Panc1 (cell line): Measurements from ENCODE around the gene AATF. TPM values are rescaled to one million over a fixed set of nuclear protein-coding genes. Genes with fewer than 3 reads are reported as not detected.

ENCODE experiments used
- ATAC-seq: fragments of 200-7000 bp; cut with Tn5 transposase; 2 replicates; pipeline ENCODE4 v1.9.1; 2020; ENCODE audit warnings: mild to moderate bottlenecking, moderate library complexity
- Bru-seq: library from RNA; stranded (reverse); fragments of 400-500 nt; gene quantifications from one replicate; lab custom pipeline; 2021; lab: Mats Ljungman, UMichigan
- BruChase-seq, 2 experiments: library from RNA; stranded (reverse); fragments of 400-500 nt; gene quantifications; one replicate each; lab custom pipeline; 2021; lab: Mats Ljungman, UMichigan
- BruUV-seq: library from RNA; stranded (reverse); fragments of 400-500 nt; replicated peaks from 2 replicates; lab custom pipeline; 2021; lab: Mats Ljungman, UMichigan
- CTCF ChIA-PET: fragments of 300-600 bp; sonication (Branson Sonifier 250); formaldehyde crosslinking; loops from one replicate; lab custom pipeline; 2022; ENCODE audit warnings: antibody characterized with exemption; lab: Charles Lee
- POLR2A ChIA-PET: fragments of 300-600 bp; sonication (Branson Sonifier 250); formaldehyde crosslinking; loops from one replicate; lab custom pipeline; 2022; ENCODE audit warnings: antibody characterized with exemption; lab: Charles Lee
- DNase-seq: peaks from one replicate; pipeline ENCODE4 v3.0.0-alpha.2; 2010; ENCODE audit warnings: low read depth, low spot score
- H3K27ac ChIP-seq: 2 replicates; pipeline ENCODE4 v1.5.1; 2011; ENCODE audit warnings: mild to moderate bottlenecking, low read length, inconsistent platforms
- H3K27me3 ChIP-seq: fragments of 200-500 bp; sonication (Bioruptor generic); 2 replicates; pipeline ENCODE4 v1.6.0; 2014; ENCODE audit warnings: low read length, inconsistent platforms; ENCODE audit not compliant: control insufficient read depth, insufficient read depth
- H3K36me3 ChIP-seq: fragments of 200-500 bp; sonication (Bioruptor generic); 2 replicates; pipeline ENCODE4 v1.5.1; 2014; ENCODE audit warnings: inconsistent platforms, mild to moderate bottlenecking, low read length, moderate library complexity; ENCODE audit not compliant: control insufficient read depth, insufficient read depth
- H3K4me1 ChIP-seq: 2 replicates; pipeline ENCODE4 v1.5.1; 2011; ENCODE audit warnings: inconsistent platforms, mild to moderate bottlenecking, low read length, moderate library complexity; ENCODE audit not compliant: control insufficient read depth, insufficient read depth
- H3K4me3 ChIP-seq, 2 experiments: 2 replicates each; pipeline ENCODE4 v1.5.1; 2011 to 2012; ENCODE audit warnings: low read depth in 2 of 2, low read length in 2 of 2, mild to moderate bottlenecking in 2 of 2, inconsistent platforms in 1 of 2, moderate library complexity in 1 of 2
- H3K9me3 ChIP-seq: fragments of 200-500 bp; sonication (Bioruptor generic); 2 replicates; pipeline ENCODE4 v1.5.1; 2014; ENCODE audit warnings: low read depth, mild to moderate bottlenecking, inconsistent platforms, low read length, moderate library complexity; ENCODE audit not compliant: control insufficient read depth, insufficient read depth
- POLR2AphosphoS5 ChIP-seq: IDR thresholded peaks from 2 replicates; pipeline ENCODE4 v1.6.1; 2012; ENCODE audit warnings: mild to moderate bottlenecking, low read depth, low read length, moderate library complexity
- SIN3A ChIP-seq: IDR thresholded peaks from 2 replicates; pipeline ENCODE4 v1.6.1; 2012; ENCODE audit warnings: low read depth, mild to moderate bottlenecking, low read length, moderate library complexity, borderline replicate concordance; ENCODE audit not compliant: insufficient read depth
- TCF7L2 ChIP-seq: IDR thresholded peaks from 2 replicates; pipeline ENCODE4 v1.6.1; 2011; ENCODE audit warnings: mild to moderate bottlenecking, low read depth, low read length, inconsistent platforms
- in situ Hi-C: cut with HindIII; loops from 2 replicates; pipeline ENCODE4 v1.10.0; 2016; ENCODE audit warnings: low sequenced_read_pairs, low pct_unique_long_range_greater_than_20kb
- intact Hi-C: fragments of 100-400 bp; cut with micrococcal nuclease; formaldehyde crosslinking; loops from one replicate; pipeline ENCODE4 v1.10.0; 2022; ENCODE audit not compliant: unreplicated experiment
- long read RNA-seq: library from polyadenylated mRNA; unstranded; transcript quantifications from one replicate; pipeline ENCODE4 v2.0.0, GENCODE V29; 2021; ENCODE audit not compliant: unreplicated experiment
- polyA plus RNA-seq: library from polyadenylated mRNA; unstranded; fragments of >200 nt; gene quantifications from one replicate; pipeline ENCODE4 v1.2.1, GENCODE V29; 2012; ENCODE audit warnings: missing spikeins; ENCODE audit not compliant: insufficient read length
- total RNA-seq: library from RNA; stranded (reverse); gene quantifications from one replicate; pipeline ENCODE4 v1.2.1, GENCODE V29; 2021; ENCODE audit not compliant: unreplicated experiment
- TF ChIP-seq, protein P1 (sequence below), 2 experiments: IDR thresholded peaks; 2 replicates each; pipeline ENCODE4 v1.6.1; 2011 to 2012; ENCODE audit warnings: low read depth in 2 of 2, control low read depth in 1 of 2, low read length in 1 of 2, mild to moderate bottlenecking in 1 of 2, moderate library complexity in 1 of 2; ENCODE audit not compliant: insufficient read depth in 1 of 2
- TF ChIP-seq, protein P2 (sequence below): fragments of 450-650 bp; IDR thresholded peaks from 2 replicates; pipeline ENCODE4 v1.5.1; 2017; ENCODE audit warnings: mild to moderate bottlenecking

AATF gene
- total RNA-seq (58.1 TPM), Bru-seq, nascent RNA (percentile 84 among the genes with signal in this experiment), BruChase-seq, experiment 1, labeled RNA remaining after a 2-hour chase (percentile 77 among the genes with signal in this experiment), BruChase-seq, experiment 2, labeled RNA remaining after a 6-hour chase (percentile 81 among the genes with signal in this experiment)
- 63.6 TPM for polyA plus RNA-seq
- long read RNA-seq, transcript AATF-208 (12 exons, 2,141 nt), result major isoform, 146 of 162 reads
- long read RNA-seq, partial matches to known transcripts, result 3 of 162 reads
- long read RNA-seq, other reads (novel, unspliced or antisense), result 12 of 162 reads

GRCh38 chr17:36948717-36949460, at the start of gene AATF:
TSS of gene AATF (plus strand) at chr17:36948954. CDS start at chr17:36949126, 172 bp downstream.
- Histone ChIP-seq H3K9me3 (no peaks in the 10 kb centered on the region), H3K4me1 (peaks cover 6% of the 10 kb centered on the region), H3K27ac (peak within 1 kb of the TSS; percentile 85), H3K36me3 (peaks cover 12% of the 10 kb centered on the region; the same call in 1 of the 2 replicates), H3K4me3 (peak within 1 kb of the TSS; percentile 82 to 90), H3K27me3 (no peaks in the 10 kb centered on the region)
- TF ChIP-seq POLR2AphosphoS5 (peak; percentile 63), TCF7L2 (no peak), SIN3A (peak; percentile 71)
- TF ChIP-seq, protein P1, sequence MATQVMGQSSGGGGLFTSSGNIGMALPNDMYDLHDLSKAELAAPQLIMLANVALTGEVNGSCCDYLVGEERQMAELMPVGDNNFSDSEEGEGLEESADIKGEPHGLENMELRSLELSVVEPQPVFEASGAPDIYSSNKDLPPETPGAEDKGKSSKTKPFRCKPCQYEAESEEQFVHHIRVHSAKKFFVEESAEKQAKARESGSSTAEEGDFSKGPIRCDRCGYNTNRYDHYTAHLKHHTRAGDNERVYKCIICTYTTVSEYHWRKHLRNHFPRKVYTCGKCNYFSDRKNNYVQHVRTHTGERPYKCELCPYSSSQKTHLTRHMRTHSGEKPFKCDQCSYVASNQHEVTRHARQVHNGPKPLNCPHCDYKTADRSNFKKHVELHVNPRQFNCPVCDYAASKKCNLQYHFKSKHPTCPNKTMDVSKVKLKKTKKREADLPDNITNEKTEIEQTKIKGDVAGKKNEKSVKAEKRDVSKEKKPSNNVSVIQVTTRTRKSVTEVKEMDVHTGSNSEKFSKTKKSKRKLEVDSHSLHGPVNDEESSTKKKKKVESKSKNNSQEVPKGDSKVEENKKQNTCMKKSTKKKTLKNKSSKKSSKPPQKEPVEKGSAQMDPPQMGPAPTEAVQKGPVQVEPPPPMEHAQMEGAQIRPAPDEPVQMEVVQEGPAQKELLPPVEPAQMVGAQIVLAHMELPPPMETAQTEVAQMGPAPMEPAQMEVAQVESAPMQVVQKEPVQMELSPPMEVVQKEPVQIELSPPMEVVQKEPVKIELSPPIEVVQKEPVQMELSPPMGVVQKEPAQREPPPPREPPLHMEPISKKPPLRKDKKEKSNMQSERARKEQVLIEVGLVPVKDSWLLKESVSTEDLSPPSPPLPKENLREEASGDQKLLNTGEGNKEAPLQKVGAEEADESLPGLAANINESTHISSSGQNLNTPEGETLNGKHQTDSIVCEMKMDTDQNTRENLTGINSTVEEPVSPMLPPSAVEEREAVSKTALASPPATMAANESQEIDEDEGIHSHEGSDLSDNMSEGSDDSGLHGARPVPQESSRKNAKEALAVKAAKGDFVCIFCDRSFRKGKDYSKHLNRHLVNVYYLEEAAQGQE (IDR thresholded peaks at IDR 0.05; ENCODE audit: insufficient read depth in 1 of 2, low read depth in 2 of 2, low read length in 1 of 2), result 0 out of 4 replicates have a peak, but pooled peaks of 1 of the 2 experiments have one; percentile 29
- TF ChIP-seq, protein P2, sequence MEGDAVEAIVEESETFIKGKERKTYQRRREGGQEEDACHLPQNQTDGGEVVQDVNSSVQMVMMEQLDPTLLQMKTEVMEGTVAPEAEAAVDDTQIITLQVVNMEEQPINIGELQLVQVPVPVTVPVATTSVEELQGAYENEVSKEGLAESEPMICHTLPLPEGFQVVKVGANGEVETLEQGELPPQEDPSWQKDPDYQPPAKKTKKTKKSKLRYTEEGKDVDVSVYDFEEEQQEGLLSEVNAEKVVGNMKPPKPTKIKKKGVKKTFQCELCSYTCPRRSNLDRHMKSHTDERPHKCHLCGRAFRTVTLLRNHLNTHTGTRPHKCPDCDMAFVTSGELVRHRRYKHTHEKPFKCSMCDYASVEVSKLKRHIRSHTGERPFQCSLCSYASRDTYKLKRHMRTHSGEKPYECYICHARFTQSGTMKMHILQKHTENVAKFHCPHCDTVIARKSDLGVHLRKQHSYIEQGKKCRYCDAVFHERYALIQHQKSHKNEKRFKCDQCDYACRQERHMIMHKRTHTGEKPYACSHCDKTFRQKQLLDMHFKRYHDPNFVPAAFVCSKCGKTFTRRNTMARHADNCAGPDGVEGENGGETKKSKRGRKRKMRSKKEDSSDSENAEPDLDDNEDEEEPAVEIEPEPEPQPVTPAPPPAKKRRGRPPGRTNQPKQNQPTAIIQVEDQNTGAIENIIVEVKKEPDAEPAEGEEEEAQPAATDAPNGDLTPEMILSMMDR, result no peak
- ChIA-PET POLR2A (interaction anchor here (0.6 kb wide), 1 partner anchor 25 kb away, joined by 4 read pairs; no protein-coding TSS in a partner anchor), CTCF (interaction anchor here (0.6 kb wide), 1 partner anchor 193 kb away, joined by 3 read pairs; no protein-coding TSS in a partner anchor)
- TSS peak; percentile 61 for BruUV-seq
- in situ Hi-C loops, result no loop called here
- DNase-seq, result peak; percentile 62
- peak; percentile 98 for ATAC-seq
- intact Hi-C loops, result no loop called here

DNA sequence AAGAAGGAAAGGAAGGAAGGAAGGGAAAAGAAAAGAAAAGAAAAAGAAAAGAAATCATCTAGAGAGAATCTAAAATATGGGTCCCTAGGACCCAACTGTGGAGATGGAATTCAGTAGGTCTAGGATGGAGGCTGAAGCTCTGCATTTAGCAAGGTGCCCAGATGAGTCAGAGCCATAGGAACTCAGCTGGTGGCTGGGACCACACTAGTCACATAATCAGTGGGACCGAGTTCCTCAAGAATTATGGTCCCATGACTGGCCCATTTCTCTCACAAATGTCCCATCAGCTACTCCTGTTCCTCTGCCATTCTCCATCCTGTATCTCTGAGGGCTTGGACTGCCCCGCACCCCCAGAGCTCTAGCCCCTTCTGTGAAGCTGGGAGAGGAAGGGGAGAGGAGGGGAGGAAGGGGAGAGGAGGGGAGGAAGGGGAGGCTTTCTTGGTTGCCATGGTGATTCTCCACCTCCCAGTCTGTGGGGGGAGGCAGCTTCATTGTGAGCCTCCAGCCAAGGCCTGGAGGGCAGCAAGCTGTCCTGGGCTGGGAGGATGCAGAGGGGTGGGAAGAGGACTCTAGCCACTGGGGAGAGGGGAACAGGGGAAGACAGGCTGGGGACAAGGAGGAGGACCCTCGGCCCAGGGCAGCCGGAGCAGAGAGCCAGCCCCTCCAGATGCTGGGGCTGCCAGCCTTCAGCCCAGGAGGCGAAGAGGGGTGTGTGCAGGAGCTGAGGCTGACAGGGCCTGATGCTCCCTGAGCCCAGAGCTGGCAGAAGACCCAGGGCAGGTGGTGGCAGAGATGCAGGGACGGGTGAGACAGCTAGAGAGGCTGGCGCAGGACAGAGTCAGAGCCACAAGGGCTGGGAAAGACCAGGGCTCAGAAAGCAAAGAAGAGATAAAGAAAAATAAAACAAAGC, 49.2 kb upstream of the AATF start:
- in situ Hi-C loops, result no loop called here
- DNase-seq, result no peak
- CTCF ChIA-PET, result no interaction called here

More for the DNA sequence above, 49.2 kb upstream of the AATF start:
- intact Hi-C loops, result no loop called here
- no TSS peak for BruUV-seq
- POLR2A ChIA-PET, result no interaction called here
- TF ChIP-seq SIN3A, result no peak
- TF ChIP-seq, protein P2, result no peak
- TF ChIP-seq POLR2AphosphoS5, result no peak
- TF ChIP-seq TCF7L2, result no peak
- TF ChIP-seq, protein P1 (IDR thresholded peaks at IDR 0.05; ENCODE audit: insufficient read depth in 1 of 2, low read depth in 2 of 2, low read length in 1 of 2), result no peak
- Histone ChIP-seq H3K36me3 (no peaks in the 10 kb centered on the region), H3K4me1 (no peaks in the 10 kb centered on the region), H3K27ac (no peak overlapping the region), H3K4me3 (no peak overlapping the region), H3K27me3 (no peaks in the 10 kb centered on the region), H3K9me3 (no peaks in the 10 kb centered on the region)
- no peak for ATAC-seq
